ENCODE data around the gene EVC2.
"Not testable (repeated sequence)": the region's sequence is repeated elsewhere in the genome, so short reads cannot be mapped to it uniquely, and the experiment has no call there.

DNA sequence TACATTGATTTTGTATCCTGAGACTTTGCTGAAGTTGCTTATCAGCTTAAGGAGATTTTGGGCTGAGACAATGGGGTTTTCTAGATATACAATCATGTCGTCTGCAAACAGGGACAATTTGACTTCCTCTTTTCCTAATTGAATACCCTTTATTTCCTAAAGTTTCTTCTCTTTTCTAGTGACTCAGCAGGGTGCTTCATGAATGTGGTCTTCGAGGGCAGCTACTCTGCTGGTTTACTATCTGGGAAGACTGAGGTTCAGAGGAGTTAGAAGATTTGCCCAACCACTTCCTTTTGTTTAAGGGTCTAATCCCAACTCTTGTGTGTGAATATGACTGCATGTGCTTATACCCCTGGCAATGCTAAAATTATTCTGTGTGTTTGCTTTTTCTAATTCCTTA, 20.1 kb upstream of the EVC2 start:
- TF ChIP-seq CTCF, POLR2A (IDR thresholded peaks at IDR 0.05): not testable (repeated sequence)
